ENCODE data around the gene DHCR7.

DHCR7 gene

GRCh38 chr11:71467164-71467563 lies 19.0 kb upstream of the DHCR7 start:
- no peak overlapping the region for H3K4me3 ChIP-seq (ENCODE audit: low read depth in 1 of 2, low read length in 2 of 2)
- H3K36me3 ChIP-seq (ENCODE audit: control insufficient read depth in 1 of 2, insufficient read depth in 2 of 2, low read length in 2 of 2): peaks cover 23 to 58% of the 10 kb centered on the region in 2 donors
- no peak overlapping the region for H3K9ac ChIP-seq (ENCODE audit: low read depth in 1 of 2, low read length in 2 of 2)
- no peaks in the 10 kb centered on the region for H3K27me3 ChIP-seq (ENCODE audit: control insufficient read depth in 1 of 2, insufficient read depth in 2 of 2, low read length in 2 of 2)
- H3K4me1 ChIP-seq (ENCODE audit: control insufficient read depth in 1 of 2, insufficient read depth in 2 of 2, low read length in 2 of 2): peaks cover 0 to 6% of the 10 kb centered on the region in 2 donors
- no peaks in the 10 kb centered on the region for H3K9me3 ChIP-seq (ENCODE audit: control insufficient read depth in 1 of 2, low read length in 2 of 2)
- H3K27ac ChIP-seq (ENCODE audit: low read depth, low read length): no peak overlapping the region

- Histone ChIP-seq H3K27ac (ENCODE audit: low read depth, low read length) (no peak overlapping the region), H3K9ac (ENCODE audit: low read depth in 1 of 2, low read length in 2 of 2) (no peak overlapping the region), H3K9me3 (ENCODE audit: control insufficient read depth in 1 of 2, low read length in 2 of 2) (no peaks in the 10 kb centered on the region), H3K4me3 (ENCODE audit: low read depth in 1 of 2, low read length in 2 of 2) (no peak overlapping the region), H3K4me1 (ENCODE audit: control insufficient read depth in 1 of 2, insufficient read depth in 2 of 2, low read length in 2 of 2) (peaks cover 0 to 6% of the 10 kb centered on the region in 2 donors), H3K27me3 (ENCODE audit: control insufficient read depth in 1 of 2, insufficient read depth in 2 of 2, low read length in 2 of 2) (no peaks in the 10 kb centered on the region), H3K36me3 (ENCODE audit: control insufficient read depth in 1 of 2, insufficient read depth in 2 of 2, low read length in 2 of 2) (peaks cover 22 to 57% of the 10 kb centered on the region in 2 donors)
These were observed 18.2 kb upstream of the DHCR7 start for GRCh38 chr11:71466358-71466757.

- H3K4me3 ChIP-seq (ENCODE audit: low read depth in 1 of 2, low read length in 2 of 2): no peak overlapping the region
- peaks cover 0 to 6% of the 10 kb centered on the region in 2 donors for H3K4me1 ChIP-seq (ENCODE audit: control insufficient read depth in 1 of 2, insufficient read depth in 2 of 2, low read length in 2 of 2)
- no peak overlapping the region for H3K27ac ChIP-seq (ENCODE audit: low read depth, low read length)
- H3K9ac ChIP-seq (ENCODE audit: low read depth in 1 of 2, low read length in 2 of 2): no peak overlapping the region
- no peaks in the 10 kb centered on the region for H3K27me3 ChIP-seq (ENCODE audit: control insufficient read depth in 1 of 2, insufficient read depth in 2 of 2, low read length in 2 of 2)
- peaks cover 23 to 64% of the 10 kb centered on the region in 2 donors for H3K36me3 ChIP-seq (ENCODE audit: control insufficient read depth in 1 of 2, insufficient read depth in 2 of 2, low read length in 2 of 2)
- no peaks in the 10 kb centered on the region for H3K9me3 ChIP-seq (ENCODE audit: control insufficient read depth in 1 of 2, low read length in 2 of 2)
These were observed 16.9 kb upstream of the DHCR7 start for GRCh38 chr11:71465054-71465453.

- Histone ChIP-seq H3K27me3 (ENCODE audit: control insufficient read depth in 1 of 2, insufficient read depth in 2 of 2, low read length in 2 of 2) (no peaks in the 10 kb centered on the region), H3K4me1 (ENCODE audit: control insufficient read depth in 1 of 2, insufficient read depth in 2 of 2, low read length in 2 of 2) (peaks cover 0 to 6% of the 10 kb centered on the region in 2 donors), H3K9me3 (ENCODE audit: control insufficient read depth in 1 of 2, low read length in 2 of 2) (no peaks in the 10 kb centered on the region), H3K9ac (ENCODE audit: low read depth in 1 of 2, low read length in 2 of 2) (no peak overlapping the region), H3K4me3 (ENCODE audit: low read depth in 1 of 2, low read length in 2 of 2) (no peak overlapping the region), H3K36me3 (ENCODE audit: control insufficient read depth in 1 of 2, insufficient read depth in 2 of 2, low read length in 2 of 2) (peaks cover 37 to 79% of the 10 kb centered on the region in 2 donors), H3K27ac (ENCODE audit: low read depth, low read length) (no peak overlapping the region)
These were observed 15.4 kb upstream of the DHCR7 start for GRCh38 chr11:71463331-71464211.

- Histone ChIP-seq H3K36me3 (ENCODE audit: control insufficient read depth in 1 of 2, insufficient read depth in 2 of 2, low read length in 2 of 2) (peaks cover 44 to 83% of the 10 kb centered on the region in 2 donors), H3K27ac (ENCODE audit: low read depth, low read length) (no peak overlapping the region), H3K9me3 (ENCODE audit: control insufficient read depth in 1 of 2, low read length in 2 of 2) (no peaks in the 10 kb centered on the region), H3K4me3 (ENCODE audit: low read depth in 1 of 2, low read length in 2 of 2) (no peak overlapping the region), H3K4me1 (ENCODE audit: control insufficient read depth in 1 of 2, insufficient read depth in 2 of 2, low read length in 2 of 2) (peaks cover 0 to 6% of the 10 kb centered on the region in 2 donors), H3K27me3 (ENCODE audit: control insufficient read depth in 1 of 2, insufficient read depth in 2 of 2, low read length in 2 of 2) (no peaks in the 10 kb centered on the region), H3K9ac (ENCODE audit: low read depth in 1 of 2, low read length in 2 of 2) (no peak overlapping the region)
These were observed 14.5 kb upstream of the DHCR7 start for GRCh38 chr11:71462726-71463125.

GRCh38 chr11:71461696-71462095 lies 13.5 kb upstream of the DHCR7 start:
- H3K4me3 ChIP-seq (ENCODE audit: low read depth in 1 of 2, low read length in 2 of 2): no peak overlapping the region
- H3K4me1 ChIP-seq (ENCODE audit: control insufficient read depth in 1 of 2, insufficient read depth in 2 of 2, low read length in 2 of 2): peaks cover 0 to 3% of the 10 kb centered on the region in 2 donors
- H3K27ac ChIP-seq (ENCODE audit: low read depth, low read length): no peak overlapping the region
- H3K27me3 ChIP-seq (ENCODE audit: control insufficient read depth in 1 of 2, insufficient read depth in 2 of 2, low read length in 2 of 2): no peaks in the 10 kb centered on the region
- no peak overlapping the region for H3K9ac ChIP-seq (ENCODE audit: low read depth in 1 of 2, low read length in 2 of 2)
- peaks cover 48 to 85% of the 10 kb centered on the region in 2 donors for H3K36me3 ChIP-seq (ENCODE audit: control insufficient read depth in 1 of 2, insufficient read depth in 2 of 2, low read length in 2 of 2)
- H3K9me3 ChIP-seq (ENCODE audit: control insufficient read depth in 1 of 2, low read length in 2 of 2): no peaks in the 10 kb centered on the region

GRCh38 chr11:71459767-71460320 lies 11.7 kb upstream of the DHCR7 start:
- no peaks in the 10 kb centered on the region for H3K27me3 ChIP-seq (ENCODE audit: control insufficient read depth in 1 of 2, insufficient read depth in 2 of 2, low read length in 2 of 2)
- no peak overlapping the region for H3K27ac ChIP-seq (ENCODE audit: low read depth, low read length)
- peaks cover 2 to 4% of the 10 kb centered on the region in 2 donors for H3K4me1 ChIP-seq (ENCODE audit: control insufficient read depth in 1 of 2, insufficient read depth in 2 of 2, low read length in 2 of 2)
- H3K4me3 ChIP-seq (ENCODE audit: low read depth in 1 of 2, low read length in 2 of 2): no peak overlapping the region
- H3K9me3 ChIP-seq (ENCODE audit: control insufficient read depth in 1 of 2, low read length in 2 of 2): no peaks in the 10 kb centered on the region
- peaks cover 54 to 91% of the 10 kb centered on the region in 2 donors for H3K36me3 ChIP-seq (ENCODE audit: control insufficient read depth in 1 of 2, insufficient read depth in 2 of 2, low read length in 2 of 2)
- H3K9ac ChIP-seq (ENCODE audit: low read depth in 1 of 2, low read length in 2 of 2): no peak overlapping the region

- no peak overlapping the region for H3K27ac ChIP-seq (ENCODE audit: low read depth, low read length)
- H3K36me3 ChIP-seq (ENCODE audit: control insufficient read depth in 1 of 2, insufficient read depth in 2 of 2, low read length in 2 of 2): peaks cover 56 to 90% of the 10 kb centered on the region in 2 donors
- H3K27me3 ChIP-seq (ENCODE audit: control insufficient read depth in 1 of 2, insufficient read depth in 2 of 2, low read length in 2 of 2): no peaks in the 10 kb centered on the region
- no peak overlapping the region for H3K4me3 ChIP-seq (ENCODE audit: low read depth in 1 of 2, low read length in 2 of 2)
- H3K9ac ChIP-seq (ENCODE audit: low read depth in 1 of 2, low read length in 2 of 2): no peak overlapping the region
- H3K9me3 ChIP-seq (ENCODE audit: control insufficient read depth in 1 of 2, low read length in 2 of 2): no peaks in the 10 kb centered on the region
- peaks cover 8 to 10% of the 10 kb centered on the region in 2 donors for H3K4me1 ChIP-seq (ENCODE audit: control insufficient read depth in 1 of 2, insufficient read depth in 2 of 2, low read length in 2 of 2)
These were observed 11.0 kb upstream of the DHCR7 start for GRCh38 chr11:71459076-71459766.

GRCh38 chr11:71458146-71459070 lies 10.2 kb upstream of the DHCR7 start:
- Histone ChIP-seq H3K9ac (ENCODE audit: low read depth in 1 of 2, low read length in 2 of 2) (no peak overlapping the region), H3K27ac (ENCODE audit: low read depth, low read length) (no peak overlapping the region), H3K9me3 (ENCODE audit: control insufficient read depth in 1 of 2, low read length in 2 of 2) (no peaks in the 10 kb centered on the region), H3K4me3 (ENCODE audit: low read depth in 1 of 2, low read length in 2 of 2) (no peak overlapping the region), H3K36me3 (ENCODE audit: control insufficient read depth in 1 of 2, insufficient read depth in 2 of 2, low read length in 2 of 2) (peaks cover 56 to 83% of the 10 kb centered on the region in 2 donors), H3K4me1 (ENCODE audit: control insufficient read depth in 1 of 2, insufficient read depth in 2 of 2, low read length in 2 of 2) (peaks cover 12 to 18% of the 10 kb centered on the region in 2 donors), H3K27me3 (ENCODE audit: control insufficient read depth in 1 of 2, insufficient read depth in 2 of 2, low read length in 2 of 2) (no peaks in the 10 kb centered on the region)
